ENCODE data around the gene GMPR.

- TF ChIP-seq, protein P1, sequence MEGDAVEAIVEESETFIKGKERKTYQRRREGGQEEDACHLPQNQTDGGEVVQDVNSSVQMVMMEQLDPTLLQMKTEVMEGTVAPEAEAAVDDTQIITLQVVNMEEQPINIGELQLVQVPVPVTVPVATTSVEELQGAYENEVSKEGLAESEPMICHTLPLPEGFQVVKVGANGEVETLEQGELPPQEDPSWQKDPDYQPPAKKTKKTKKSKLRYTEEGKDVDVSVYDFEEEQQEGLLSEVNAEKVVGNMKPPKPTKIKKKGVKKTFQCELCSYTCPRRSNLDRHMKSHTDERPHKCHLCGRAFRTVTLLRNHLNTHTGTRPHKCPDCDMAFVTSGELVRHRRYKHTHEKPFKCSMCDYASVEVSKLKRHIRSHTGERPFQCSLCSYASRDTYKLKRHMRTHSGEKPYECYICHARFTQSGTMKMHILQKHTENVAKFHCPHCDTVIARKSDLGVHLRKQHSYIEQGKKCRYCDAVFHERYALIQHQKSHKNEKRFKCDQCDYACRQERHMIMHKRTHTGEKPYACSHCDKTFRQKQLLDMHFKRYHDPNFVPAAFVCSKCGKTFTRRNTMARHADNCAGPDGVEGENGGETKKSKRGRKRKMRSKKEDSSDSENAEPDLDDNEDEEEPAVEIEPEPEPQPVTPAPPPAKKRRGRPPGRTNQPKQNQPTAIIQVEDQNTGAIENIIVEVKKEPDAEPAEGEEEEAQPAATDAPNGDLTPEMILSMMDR (conservative IDR thresholded peaks at IDR 0.05; ENCODE audit: low read length), result no peak
- TF ChIP-seq EZH2phosphoT487 (IDR thresholded peaks at IDR 0.05; ENCODE audit: borderline replicate concordance), result no peak
Observed at GRCh38 chr6:16230953-16231352, 7.4 kb upstream of the GMPR start.

Data from Loucy (cell line).